GM12873 (cell line): ENCODE data around the gene NTM.

Source experiments
- TF ChIP-seq, protein P1 (sequence below): IDR thresholded peaks from 2 replicates; pipeline ENCODE4 v1.5.1; 2012; ENCODE audit warnings: low read depth, mild to moderate bottlenecking, moderate library complexity, low read length, control low read depth; ENCODE audit not compliant: insufficient read depth; ENCODE audit errors: missing control alignments

Gene NTM

DNA sequence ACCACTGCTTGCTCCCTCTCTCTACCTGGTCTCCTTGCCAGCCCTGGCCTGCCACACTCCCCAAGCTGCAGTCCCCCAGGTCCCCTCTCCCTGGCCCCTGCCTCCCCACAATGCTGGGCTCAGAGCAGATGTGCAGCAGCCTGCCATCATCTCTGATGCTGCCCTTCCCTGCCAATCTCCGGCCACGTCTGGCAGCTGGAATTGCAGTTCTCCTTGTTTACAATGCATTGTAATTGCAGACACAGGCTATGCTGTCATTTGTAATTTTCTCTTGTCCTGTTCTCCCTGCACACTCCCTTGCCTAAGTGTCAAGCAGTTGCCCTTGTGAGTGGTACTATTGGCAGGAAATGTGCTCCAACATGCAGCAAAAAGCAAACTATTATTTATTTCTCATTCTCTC, 222.3 kb downstream of the NTM start:
- TF ChIP-seq, protein P1, sequence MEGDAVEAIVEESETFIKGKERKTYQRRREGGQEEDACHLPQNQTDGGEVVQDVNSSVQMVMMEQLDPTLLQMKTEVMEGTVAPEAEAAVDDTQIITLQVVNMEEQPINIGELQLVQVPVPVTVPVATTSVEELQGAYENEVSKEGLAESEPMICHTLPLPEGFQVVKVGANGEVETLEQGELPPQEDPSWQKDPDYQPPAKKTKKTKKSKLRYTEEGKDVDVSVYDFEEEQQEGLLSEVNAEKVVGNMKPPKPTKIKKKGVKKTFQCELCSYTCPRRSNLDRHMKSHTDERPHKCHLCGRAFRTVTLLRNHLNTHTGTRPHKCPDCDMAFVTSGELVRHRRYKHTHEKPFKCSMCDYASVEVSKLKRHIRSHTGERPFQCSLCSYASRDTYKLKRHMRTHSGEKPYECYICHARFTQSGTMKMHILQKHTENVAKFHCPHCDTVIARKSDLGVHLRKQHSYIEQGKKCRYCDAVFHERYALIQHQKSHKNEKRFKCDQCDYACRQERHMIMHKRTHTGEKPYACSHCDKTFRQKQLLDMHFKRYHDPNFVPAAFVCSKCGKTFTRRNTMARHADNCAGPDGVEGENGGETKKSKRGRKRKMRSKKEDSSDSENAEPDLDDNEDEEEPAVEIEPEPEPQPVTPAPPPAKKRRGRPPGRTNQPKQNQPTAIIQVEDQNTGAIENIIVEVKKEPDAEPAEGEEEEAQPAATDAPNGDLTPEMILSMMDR = no peak

DNA sequence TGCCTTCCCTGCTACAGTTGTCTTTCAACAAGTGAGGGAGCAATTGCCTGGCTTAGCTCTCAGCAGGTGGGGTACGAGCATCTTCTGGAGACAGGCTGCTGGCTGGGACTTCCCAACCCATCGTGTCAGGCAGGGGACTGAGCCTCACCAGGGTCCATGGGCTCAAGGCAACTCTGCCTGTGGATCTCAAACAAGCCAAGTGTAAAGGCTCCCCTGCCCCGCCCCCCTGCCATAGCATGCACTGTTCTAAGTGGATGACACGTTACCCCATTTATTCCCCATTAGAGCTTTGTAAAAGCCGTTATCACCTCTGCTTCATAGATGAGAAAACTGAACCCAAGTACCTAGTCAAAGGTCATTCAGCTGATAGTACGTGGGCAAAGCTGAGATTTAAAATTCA, 222.9 kb downstream of the NTM start:
- TF ChIP-seq, protein P1 = no peak

DNA sequence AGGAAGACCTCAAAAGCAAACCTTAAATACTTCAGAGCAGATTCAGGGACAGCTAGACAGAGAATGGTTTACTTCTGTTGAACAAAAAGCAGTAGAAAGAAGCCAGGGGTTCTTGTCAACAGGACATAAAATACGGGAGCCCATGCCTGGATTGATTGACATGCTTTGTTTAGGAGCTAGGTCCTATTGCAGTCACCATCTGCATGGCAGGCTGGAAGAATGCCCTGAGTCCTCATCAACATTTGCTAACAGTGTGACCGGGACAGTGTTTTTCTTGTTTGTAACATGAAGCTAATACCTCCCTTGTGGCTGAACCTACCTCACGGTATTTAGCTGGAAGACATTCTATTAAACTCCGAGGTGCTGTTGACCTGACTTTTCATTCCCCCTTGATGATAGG, 225.4 kb downstream of the NTM start:
- TF ChIP-seq, protein P1 = no peak

DNA sequence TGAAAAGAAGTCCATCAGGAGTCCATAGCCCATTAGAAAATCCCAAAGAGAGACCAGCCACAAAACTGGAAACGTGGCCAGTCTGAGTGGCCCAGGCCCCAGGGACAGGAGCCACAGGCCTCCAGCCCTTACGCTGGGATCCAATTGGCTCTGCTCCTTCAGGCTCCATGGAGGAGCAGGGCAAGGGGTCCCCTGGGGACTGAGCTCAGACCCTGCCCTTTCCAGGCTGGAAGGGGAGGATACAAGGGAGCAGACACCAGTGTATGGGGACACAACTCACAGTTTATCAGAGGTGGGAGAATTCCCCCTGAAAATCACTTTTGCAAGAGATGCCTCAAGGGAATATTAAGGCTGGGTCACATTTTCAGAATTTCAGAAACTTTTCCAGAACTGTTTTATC, 227.5 kb downstream of the NTM start:
- TF ChIP-seq, protein P1 = no peak

DNA sequence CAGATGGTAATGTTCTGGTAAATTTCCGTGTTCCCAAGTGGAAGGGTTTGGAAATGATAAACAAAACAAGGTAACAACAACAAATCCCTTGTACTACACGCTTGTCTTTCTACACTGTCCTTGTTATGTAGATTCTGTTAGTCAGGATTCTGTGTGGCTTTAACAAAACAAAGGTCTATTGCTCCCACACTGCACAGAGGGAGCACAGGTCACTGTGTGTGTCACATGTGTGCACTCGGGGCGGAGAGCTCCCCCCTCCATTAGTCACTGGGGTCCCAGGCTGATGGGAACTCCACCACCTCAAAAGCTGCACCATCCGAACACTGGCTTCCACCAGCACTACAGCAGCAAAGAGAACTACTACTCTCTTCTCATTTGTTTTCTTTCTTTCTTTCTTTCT, 227.9 kb downstream of the NTM start:
- TF ChIP-seq, protein P1 = no peak

DNA sequence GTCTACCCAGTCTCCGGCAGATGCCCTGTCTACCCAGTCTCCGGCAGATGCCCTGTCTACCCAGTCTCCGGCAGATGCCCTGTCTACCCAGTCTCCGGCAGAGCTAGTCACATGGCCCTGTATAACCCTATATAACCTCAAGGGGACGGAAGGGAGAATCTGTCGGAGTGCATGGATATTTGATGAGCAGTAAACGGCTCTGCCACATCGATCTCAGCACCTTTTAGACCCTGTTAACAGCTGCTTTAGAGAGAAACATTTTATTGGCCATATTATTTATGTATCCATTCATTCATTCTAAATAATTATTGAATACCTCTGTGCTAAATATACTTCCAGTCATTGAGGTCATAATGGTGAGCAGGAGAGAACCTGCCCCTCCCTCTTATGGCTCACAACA, 228.9 kb downstream of the NTM start:
- TF ChIP-seq, protein P1 = no peak

DNA sequence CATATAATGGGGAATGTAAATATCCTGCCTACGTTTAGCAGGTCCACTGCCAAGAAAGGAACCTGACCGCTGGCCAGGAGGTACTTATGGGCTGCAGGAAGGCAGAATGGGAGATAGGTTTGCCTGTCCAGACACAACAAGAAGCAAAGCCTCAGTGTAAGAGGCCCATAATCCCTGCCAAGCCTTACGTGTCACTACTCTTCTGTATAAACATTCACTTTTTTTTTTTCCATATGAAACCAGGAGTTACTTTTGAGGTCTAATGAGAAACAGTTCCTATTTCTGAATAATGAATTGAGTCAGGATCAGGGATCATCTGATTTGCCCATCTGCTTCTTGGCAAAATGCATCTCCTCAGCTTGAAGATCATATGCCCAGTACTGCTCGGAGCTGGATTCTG, 230.2 kb downstream of the NTM start:
- TF ChIP-seq, protein P1 = no peak
